Colonic mucosa (tissue), 4 donors: ENCODE results near the gene GREB1. TPM values are rescaled to one million over a fixed set of nuclear protein-coding genes. Genes with fewer than 3 reads are reported as not detected.

Experiments used
- DNase-seq: peaks from one replicate; pipeline ENCODE4 v3.0.0-alpha.2; 2020
- H3K27ac ChIP-seq: fragments of 200-600 bp; one replicate; pipeline ENCODE4 v1.8.0; 2021
- H3K27me3 ChIP-seq: fragments of 200-600 bp; one replicate; pipeline ENCODE4 v1.8.0; 2021
- H3K36me3 ChIP-seq: fragments of 200-600 bp; one replicate; pipeline ENCODE4 v1.8.0; 2021
- H3K4me1 ChIP-seq: fragments of 200-600 bp; one replicate; pipeline ENCODE4 v1.8.0; 2021; ENCODE audit warnings: mild to moderate bottlenecking
- H3K4me3 ChIP-seq: fragments of 200-600 bp; one replicate; pipeline ENCODE4 v1.8.0; 2021
- H3K9ac ChIP-seq, 2 donors: one replicate each; pipeline ENCODE4 v1.7.0; 2013; ENCODE audit warnings: control low read depth in 2 of 2, low read depth in 2 of 2, low read length in 2 of 2
- H3K9me3 ChIP-seq: fragments of 200-600 bp; one replicate; pipeline ENCODE4 v1.8.0; 2021
- intact Hi-C: fragments of 100-400 bp; cut with DNase I; formaldehyde crosslinking; loops from one replicate; pipeline ENCODE4 v1.14.1; 2022
- total RNA-seq, 2 donors: library from RNA; stranded (reverse); fragmentation: NEBNext Ultra II Directional in 1 of 2; extraction: Animal tissue kit (Norgen Biotek cat#: 25700) in 1 of 2; gene quantifications; one replicate each; pipeline ENCODE4 v1.2.1, GENCODE V29; 2021
- TF ChIP-seq, protein P1 (sequence below): fragments of 200-600 bp; IDR thresholded peaks from one replicate; pipeline ENCODE4 v1.8.0; 2022; ENCODE audit warnings: antibody characterized with exemption, mild to moderate bottlenecking
- donor health status: healthy.
- donor health status: DM: no; HTN: no; CAD: no.
- donor health status: DM: no; HTN: no; CAD: no.

The GREB1 gene
- total RNA-seq, 2 donors from 2014 or later: 0.77 to 1.1 TPM

DNA sequence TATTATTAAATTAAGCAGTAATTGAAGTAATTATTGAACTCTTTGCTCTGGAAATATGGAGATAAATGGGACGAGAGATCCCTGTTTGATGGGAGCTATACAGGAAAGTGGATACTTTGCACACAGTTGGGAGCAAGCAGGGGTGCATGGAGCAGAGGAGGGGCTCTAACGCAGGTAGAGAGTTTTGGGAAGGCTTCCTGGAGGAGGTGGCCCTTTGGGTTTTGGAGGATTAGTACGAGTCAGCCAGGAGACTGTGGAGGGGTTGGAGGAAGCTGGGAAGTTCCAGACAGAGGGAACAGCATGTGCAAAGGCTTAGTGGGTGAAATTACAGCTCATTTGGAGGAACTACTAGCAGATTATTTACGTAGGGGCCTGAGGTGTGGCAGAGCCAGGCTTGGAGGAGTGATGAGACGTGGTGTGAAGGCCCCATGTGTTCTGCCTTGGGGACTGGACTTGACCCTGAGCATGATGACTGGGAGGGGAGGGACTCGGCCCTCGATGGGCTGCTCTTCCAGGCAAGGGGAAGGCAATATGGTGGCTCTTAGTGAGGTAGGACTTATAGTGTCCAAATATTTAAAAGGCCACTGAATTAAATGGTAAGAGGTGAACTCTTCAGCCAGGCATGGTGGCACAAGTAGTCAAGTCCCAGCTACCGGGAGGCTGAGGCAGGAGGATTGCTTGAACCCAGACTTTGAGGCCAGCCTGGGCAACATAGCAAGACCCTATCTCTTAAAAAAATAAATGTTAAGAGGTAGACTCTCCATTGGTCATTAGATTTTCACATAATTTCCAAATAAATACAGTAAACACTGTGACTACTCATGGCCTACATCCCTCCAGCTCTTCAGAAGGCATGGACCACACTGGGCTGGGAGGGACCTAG lies 30.2 kb downstream of the GREB1 start:
- TF ChIP-seq, protein P1, sequence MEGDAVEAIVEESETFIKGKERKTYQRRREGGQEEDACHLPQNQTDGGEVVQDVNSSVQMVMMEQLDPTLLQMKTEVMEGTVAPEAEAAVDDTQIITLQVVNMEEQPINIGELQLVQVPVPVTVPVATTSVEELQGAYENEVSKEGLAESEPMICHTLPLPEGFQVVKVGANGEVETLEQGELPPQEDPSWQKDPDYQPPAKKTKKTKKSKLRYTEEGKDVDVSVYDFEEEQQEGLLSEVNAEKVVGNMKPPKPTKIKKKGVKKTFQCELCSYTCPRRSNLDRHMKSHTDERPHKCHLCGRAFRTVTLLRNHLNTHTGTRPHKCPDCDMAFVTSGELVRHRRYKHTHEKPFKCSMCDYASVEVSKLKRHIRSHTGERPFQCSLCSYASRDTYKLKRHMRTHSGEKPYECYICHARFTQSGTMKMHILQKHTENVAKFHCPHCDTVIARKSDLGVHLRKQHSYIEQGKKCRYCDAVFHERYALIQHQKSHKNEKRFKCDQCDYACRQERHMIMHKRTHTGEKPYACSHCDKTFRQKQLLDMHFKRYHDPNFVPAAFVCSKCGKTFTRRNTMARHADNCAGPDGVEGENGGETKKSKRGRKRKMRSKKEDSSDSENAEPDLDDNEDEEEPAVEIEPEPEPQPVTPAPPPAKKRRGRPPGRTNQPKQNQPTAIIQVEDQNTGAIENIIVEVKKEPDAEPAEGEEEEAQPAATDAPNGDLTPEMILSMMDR: no peak
- intact Hi-C loops: no loop called here
- no peak for DNase-seq
- H3K9me3 ChIP-seq: no peaks in the 10 kb centered on the region
- no peak overlapping the region for H3K27ac ChIP-seq
- no peaks in the 10 kb centered on the region for H3K4me1 ChIP-seq
- no peaks in the 10 kb centered on the region for H3K36me3 ChIP-seq
- H3K4me3 ChIP-seq: no peak overlapping the region
- H3K27me3 ChIP-seq: no peaks in the 10 kb centered on the region
- H3K9ac ChIP-seq: no peak overlapping the region

DNA sequence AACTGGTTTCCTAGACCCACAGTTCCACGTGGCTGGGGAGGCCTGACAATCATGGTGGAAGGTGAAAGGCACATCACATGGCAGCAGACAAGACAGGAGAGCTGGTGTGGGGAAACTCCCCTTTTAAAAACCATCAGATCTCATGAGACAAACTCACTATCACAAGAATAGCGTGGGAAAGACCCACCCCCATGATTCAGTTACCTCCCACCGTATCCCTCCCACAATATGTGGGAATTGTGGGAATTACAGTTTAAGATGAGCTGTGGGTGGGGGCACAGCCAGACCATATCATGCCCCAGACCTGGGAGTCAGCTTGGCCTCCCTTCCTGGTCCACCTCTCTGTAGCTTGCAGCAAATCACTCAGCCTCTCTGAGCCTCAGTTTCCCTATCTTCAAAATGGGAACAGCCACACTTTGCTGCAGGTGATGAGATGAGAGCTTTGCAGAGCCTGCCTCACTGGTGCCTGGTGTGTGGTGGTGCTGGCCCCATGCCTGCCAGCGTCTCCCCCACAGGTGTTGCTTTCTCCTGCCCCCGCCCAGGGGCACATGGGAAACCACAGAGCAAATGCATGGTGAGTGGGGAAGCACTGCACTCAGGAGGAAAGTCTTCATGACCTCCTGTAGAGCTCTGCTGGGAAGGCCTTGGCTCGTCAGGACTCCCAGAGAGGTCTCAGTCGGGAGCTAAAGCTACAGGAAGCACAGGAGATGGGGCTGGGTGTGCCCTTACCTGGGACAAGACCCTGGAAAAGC lies 31.1 kb downstream of the GREB1 start:
- Histone ChIP-seq H3K27ac (no peak overlapping the region), H3K9ac (no peak overlapping the region), H3K27me3 (no peaks in the 10 kb centered on the region), H3K4me1 (no peaks in the 10 kb centered on the region), H3K4me3 (no peak overlapping the region), H3K36me3 (no peaks in the 10 kb centered on the region), H3K9me3 (no peaks in the 10 kb centered on the region)
- intact Hi-C loops: no loop called here
- no peak for DNase-seq
- TF ChIP-seq, protein P1: no peak

DNA sequence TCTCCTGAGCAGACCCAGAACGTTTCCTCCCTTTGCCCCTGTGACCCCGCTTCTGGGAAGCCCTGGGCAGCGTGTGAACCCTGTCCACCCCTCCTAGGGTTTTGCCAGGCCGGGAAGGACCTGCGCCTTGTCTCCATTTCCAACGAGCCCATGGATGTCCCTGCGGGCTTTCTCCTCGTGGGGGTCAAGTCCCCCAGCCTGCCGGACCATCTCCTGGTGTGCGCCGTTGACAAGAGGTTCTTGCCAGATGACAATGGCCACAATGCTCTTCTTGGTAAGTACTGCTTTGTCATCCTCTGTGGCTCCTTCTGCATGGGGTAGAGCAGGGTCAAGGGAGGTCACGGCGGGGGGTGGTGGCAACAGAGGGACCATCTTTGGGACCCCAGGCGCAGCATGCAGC lies 32.5 kb downstream of the GREB1 start:
- Histone ChIP-seq H3K4me1 (no peaks in the 10 kb centered on the region), H3K27ac (no peak overlapping the region), H3K27me3 (no peaks in the 10 kb centered on the region), H3K36me3 (no peaks in the 10 kb centered on the region), H3K9ac (no peak overlapping the region), H3K9me3 (no peaks in the 10 kb centered on the region), H3K4me3 (no peak overlapping the region)
- intact Hi-C loops: no loop called here
- DNase-seq: no peak
- TF ChIP-seq, protein P1: no peak

DNA sequence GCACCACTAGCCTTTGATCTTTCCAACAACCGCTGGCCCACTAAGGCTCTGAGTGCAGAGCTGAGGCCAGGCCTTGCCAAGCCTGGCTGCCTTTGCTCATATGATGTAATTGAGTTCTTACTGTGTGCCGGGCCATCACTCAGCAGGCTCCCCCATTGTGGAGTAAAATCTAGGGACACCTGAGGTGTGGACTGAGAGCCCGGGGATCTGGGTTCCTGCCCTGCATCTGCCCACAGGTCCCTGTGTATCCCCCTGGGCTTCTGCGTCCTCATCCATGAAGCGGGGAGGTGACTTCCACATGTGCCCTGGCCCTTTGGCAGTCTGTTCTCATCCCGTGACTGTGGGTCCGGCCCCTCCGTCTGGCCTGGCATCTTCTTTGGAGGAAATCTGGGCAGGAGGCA lies 33.8 kb downstream of the GREB1 start:
- intact Hi-C loops: no loop called here
- TF ChIP-seq, protein P1: no peak
- Histone ChIP-seq H3K9me3 (no peaks in the 10 kb centered on the region), H3K9ac (no peak overlapping the region), H3K4me3 (no peak overlapping the region), H3K27me3 (no peaks in the 10 kb centered on the region), H3K27ac (no peak overlapping the region), H3K36me3 (no peaks in the 10 kb centered on the region), H3K4me1 (no peaks in the 10 kb centered on the region)
- DNase-seq: no peak

DNA sequence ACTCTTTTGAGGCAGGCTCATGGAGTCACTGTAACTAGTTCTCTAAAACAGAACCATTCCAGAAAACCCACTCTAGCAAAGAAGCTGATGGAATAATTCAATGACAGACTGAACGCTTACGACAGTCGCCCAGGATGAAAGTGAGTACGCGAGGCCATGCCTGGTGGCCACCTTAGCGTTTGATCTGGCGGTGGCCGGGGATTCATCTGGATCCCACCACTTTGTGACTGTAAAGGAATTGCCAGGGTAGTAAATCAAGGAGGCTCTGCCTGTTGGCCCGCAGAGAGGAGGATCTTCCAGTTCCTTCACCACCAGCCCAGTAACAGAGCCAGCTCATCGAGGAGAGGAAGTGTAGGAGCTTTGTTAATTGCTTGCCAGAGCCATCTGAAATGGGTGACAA lies 34.6 kb downstream of the GREB1 start:
- no peaks in the 10 kb centered on the region for H3K4me1 ChIP-seq
- TF ChIP-seq, protein P1: no peak
- no peak for DNase-seq
- H3K9ac ChIP-seq: no peak overlapping the region
- no peaks in the 10 kb centered on the region for H3K9me3 ChIP-seq
- no peaks in the 10 kb centered on the region for H3K27me3 ChIP-seq
- no peaks in the 10 kb centered on the region for H3K36me3 ChIP-seq
- intact Hi-C loops: no loop called here
- no peak overlapping the region for H3K27ac ChIP-seq
- H3K4me3 ChIP-seq: no peak overlapping the region
